GM12878 (cell line): ENCODE measurements around the gene STX19. TPM values are rescaled to one million over a fixed set of nuclear protein-coding genes. Genes with fewer than 3 reads are reported as not detected.

Experiments used
- ATAC-seq: fragments of 200-7000 bp; cut with Tn5 transposase; 3 replicates; pipeline ENCODE4 v1.9.1; 2020; ENCODE audit warnings: mild to moderate bottlenecking, moderate library complexity
- BruUV-seq: library from RNA; stranded (reverse); fragments of 400-500 nt; replicated peaks from 2 replicates; lab custom pipeline; 2021; lab: Mats Ljungman, UMichigan
- CTCF ChIA-PET: fragments of 300-600 bp; sonication (Branson Sonifier 250); formaldehyde crosslinking; extraction: SDS; loops from one replicate; lab custom pipeline; 2021; ENCODE audit warnings: inconsistent platforms; lab: Yijun Ruan, JAX
- POLR2A ChIA-PET: fragments of 350-600 bp; formaldehyde crosslinking; extraction: SDS; loops from one replicate; lab custom pipeline; 2021; ENCODE audit warnings: inconsistent platforms; lab: Charles Lee
- RAD21 ChIA-PET: fragments of 300-600 bp; sonication (Branson Sonifier 250); formaldehyde crosslinking; loops from one replicate; lab custom pipeline; 2023; ENCODE audit warnings: antibody characterized with exemption; ENCODE audit not compliant: unreplicated experiment; lab: Charles Lee
- SMC1A ChIA-PET: fragments of 300-600 bp; sonication (Branson Sonifier 250); formaldehyde crosslinking; loops from one replicate; lab custom pipeline; 2023; ENCODE audit not compliant: unreplicated experiment, uncharacterized antibody; lab: Charles Lee
- DNase-seq: peaks from one replicate; pipeline ENCODE4 v3.0.0-alpha.2; 2011; ENCODE audit warnings: low read depth, low spot score
- FAIRE-seq: peaks from 3 replicates; lab custom pipeline; 2011; peaks lifted over from hg19 to GRCh38; lab: Jason Lieb, UNC
- H2AFZ ChIP-seq: 2 replicates; pipeline ENCODE4 v1.6.0; 2011; ENCODE audit warnings: low read depth, low read length, control low read depth; ENCODE audit not compliant: control insufficient read depth
- H3K27ac ChIP-seq: 2 replicates; pipeline ENCODE4 v1.5.1; 2011; ENCODE audit warnings: control low read depth; ENCODE audit not compliant: control insufficient read depth, insufficient read depth
- H3K27me3 ChIP-seq, 2 experiments: replicated peaks in 1 of 2; 2 replicates each; pipeline versions ENCODE4 v1.6.0 to v1.6.1; 2011; ENCODE audit warnings: low read length in 1 of 2; ENCODE audit not compliant: control insufficient read depth in 2 of 2, insufficient read depth in 2 of 2
- H3K36me3 ChIP-seq, 2 experiments: 2 replicates each; pipeline ENCODE4 v1.5.1; 2011; ENCODE audit warnings: low read length in 1 of 2; ENCODE audit not compliant: control insufficient read depth in 2 of 2, insufficient read depth in 2 of 2
- H3K4me1 ChIP-seq: 2 replicates; pipeline ENCODE4 v1.6.1; 2011; ENCODE audit warnings: mild to moderate bottlenecking, low read length, moderate library complexity, mixed read lengths; ENCODE audit not compliant: control insufficient read depth, insufficient read depth
- H3K4me2 ChIP-seq: 2 replicates; pipeline ENCODE4 v1.6.0; 2011; ENCODE audit warnings: control low read depth; ENCODE audit not compliant: control insufficient read depth, insufficient read depth
- H3K4me3 ChIP-seq: fragments of 200-600 bp; sonication (generic); 2 replicates; pipeline ENCODE4 v1.5.1; 2016
- H3K79me2 ChIP-seq: 2 replicates; pipeline ENCODE4 v1.6.0; 2011; ENCODE audit warnings: low read length; ENCODE audit not compliant: control insufficient read depth, insufficient read depth
- H3K9ac ChIP-seq: 2 replicates; pipeline ENCODE4 v1.8.0; 2011; ENCODE audit warnings: low read length, control low read depth, mixed read lengths; ENCODE audit not compliant: control insufficient read depth, insufficient read depth
- H3K9me3 ChIP-seq: replicated peaks from 3 replicates; pipeline ENCODE4 v1.5.1; 2011; ENCODE audit warnings: mild to moderate bottlenecking, low read length; ENCODE audit not compliant: control insufficient read depth, insufficient read depth
- H4K20me1 ChIP-seq: 2 replicates; pipeline ENCODE4 v1.6.0; 2011; ENCODE audit not compliant: control insufficient read depth, insufficient read depth
- ASH2L ChIP-seq: fragments of 300-600, 200-600 bp; sonication (generic); IDR thresholded peaks from 2 replicates; pipeline ENCODE4 v1.6.1; 2017; ENCODE audit warnings: low read depth, mild to moderate bottlenecking, borderline replicate concordance
- ATF7 ChIP-seq: fragments of 450-650 bp; IDR thresholded peaks from 2 replicates; pipeline ENCODE4 v1.6.1; 2016; ENCODE audit warnings: low read depth, mild to moderate bottlenecking
- CEBPB ChIP-seq, 2 experiments: fragments of 150-350 bp in 1 of 2; IDR thresholded peaks; 2 replicates each; pipeline ENCODE4 v1.6.1; 2012 to 2014; ENCODE audit warnings: low read depth in 2 of 2, low read length in 2 of 2, borderline replicate concordance in 1 of 2, inconsistent platforms in 1 of 2
- IKZF2 ChIP-seq, 2 experiments: fragments of 450-650 bp; IDR thresholded peaks; 2 replicates each; pipeline ENCODE4 v1.6.1; 2017; ENCODE audit warnings: mild to moderate bottlenecking in 2 of 2, moderate library complexity in 2 of 2
- LARP7 ChIP-seq: fragments of 450-650 bp; IDR thresholded peaks from 2 replicates; pipeline ENCODE4 v1.6.1; 2017; ENCODE audit warnings: mild to moderate bottlenecking
- NR2C1 ChIP-seq: fragments of 450-650 bp; IDR thresholded peaks from 2 replicates; pipeline ENCODE4 v1.6.1; 2017; ENCODE audit warnings: antibody characterized with exemption, mild to moderate bottlenecking, moderate library complexity
- SMAD5 ChIP-seq: IDR thresholded peaks from 2 replicates; pipeline ENCODE4 v1.6.1; 2016; ENCODE audit warnings: antibody characterized with exemption, low read depth
- TARDBP ChIP-seq: IDR thresholded peaks from 2 replicates; pipeline ENCODE4 v1.6.1; 2016; ENCODE audit warnings: borderline replicate concordance
- YBX1 ChIP-seq: fragments of 450-650 bp; IDR thresholded peaks from 2 replicates; pipeline ENCODE4 v1.6.1; 2016; ENCODE audit warnings: antibody characterized with exemption
- ZNF217 ChIP-seq: fragments of 450-650 bp; IDR thresholded peaks from 2 replicates; pipeline ENCODE4 v1.6.1; 2017; ENCODE audit warnings: antibody characterized with exemption, mild to moderate bottlenecking
- WGBS: methylation state at CpG from one replicate; pipeline ENCODE4 v1.1.6; 2016; ENCODE audit warnings: low lambda C conversion rate; ENCODE audit not compliant: insufficient replicate concordance, insufficient coverage; ENCODE audit errors: missing lambda C conversion rate; 5-methylcytosine and 5-hydroxymethylcytosine counted together
- in situ Hi-C: fragments of 300-500 bp; cut with MboI; formaldehyde crosslinking; loops from 9 replicates; pipeline ENCODE4 v1.14.3; 2018; ENCODE audit warnings: mixed read lengths
- intact Hi-C: fragments of 100-400 bp; cut with micrococcal nuclease; formaldehyde crosslinking; loops from one replicate; pipeline ENCODE4 v1.14.2; 2022; ENCODE audit not compliant: unreplicated experiment
- polyA plus RNA-seq, 11 experiments: library from polyadenylated mRNA; depleted of rRNA in 4 of 11; unstranded in 6 of 11; stranded (reverse) in 5 of 11; fragments of >200 nt; fragmentation: Nextera tagmentation in 4 of 11; fragmentation: Illumina TruSeq in 1 of 11; extraction: Ambion mirVana in 4 of 11; extraction: Trizol in 1 of 11; gene quantifications; 1 replicate in 1 of 11; 2 replicates in 10 of 11; pipeline versions ENCODE4 v1.2.1 to v1.2.3, GENCODE V29; 2011 to 2016; ENCODE audit warnings: inconsistent platforms in 2 of 11, missing spikeins in 2 of 11, low read depth in 1 of 11
- total RNA-seq, 4 experiments: library from RNA; depleted of rRNA in 3 of 4; stranded (reverse); fragments of >200 nt in 3 of 4; fragmentation: Illumina TruSeq in 1 of 4; extraction: Trizol in 1 of 4; gene quantifications; 2 replicates each; pipeline versions ENCODE4 v1.2.1 to v1.2.3, GENCODE V29; 2013 to 2021
- TF ChIP-seq, protein P1 (sequence below): IDR thresholded peaks from 2 replicates; pipeline ENCODE4 v1.6.1; 2012; ENCODE audit warnings: low read length, inconsistent platforms
- TF ChIP-seq, protein P2 (sequence below): IDR thresholded peaks from 2 replicates; pipeline ENCODE4 v1.6.1; 2011; ENCODE audit warnings: mild to moderate bottlenecking, low read depth, low read length, moderate library complexity; ENCODE audit not compliant: insufficient replicate concordance
- TF ChIP-seq, protein P3 (sequence below): fragments of 450-650 bp; IDR thresholded peaks from 2 replicates; pipeline ENCODE4 v1.6.1; 2017; ENCODE audit warnings: mild to moderate bottlenecking, moderate library complexity
- TF ChIP-seq, protein P4 (sequence below): IDR thresholded peaks from 2 replicates; pipeline ENCODE4 v1.6.1; 2011; ENCODE audit warnings: borderline replicate concordance, low read depth, mild to moderate bottlenecking, moderate library complexity, low read length; ENCODE audit not compliant: insufficient read depth, poor library complexity, severe bottlenecking
- TF ChIP-seq, protein P5 (sequence below): fragments of 450-650 bp; IDR thresholded peaks from 2 replicates; pipeline ENCODE4 v1.6.1; 2016; ENCODE audit warnings: mild to moderate bottlenecking

Gene STX19
- total and polyA plus RNA-seq, 10 of the 15 experiments (the other 5 are each of a cell fraction or from before 2014, with no cell fraction given), result 0.10 to 0.14 (median 0.11) TPM; not detected in 7

DNA sequence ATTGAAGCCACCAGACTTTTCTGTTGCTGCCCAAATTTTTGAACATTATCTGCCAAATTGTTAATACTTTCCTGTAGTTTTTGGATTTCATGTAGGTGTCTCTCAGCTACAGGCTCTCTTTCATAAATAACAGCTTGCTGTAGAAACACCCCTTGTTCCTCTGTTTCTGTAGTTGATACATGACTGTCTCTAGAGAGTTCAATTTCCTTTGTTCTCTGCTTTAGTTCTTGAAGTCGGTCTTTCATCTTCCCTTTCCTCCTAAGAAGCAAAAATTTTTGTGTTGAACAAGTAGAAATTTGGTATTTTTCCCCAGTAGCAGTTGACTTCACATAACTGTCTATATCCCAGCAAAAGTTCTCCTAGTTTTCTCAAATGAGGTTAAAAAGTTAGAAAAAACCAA lies 13.4 kb downstream of the STX19 start:
- H3K9ac ChIP-seq, result no peak overlapping the region
- H4K20me1 ChIP-seq, result no peaks in the 10 kb centered on the region
- H3K79me2 ChIP-seq, result no peaks in the 10 kb centered on the region
- DNase-seq, result no peak
- no peaks in the 10 kb centered on the region for H3K36me3 ChIP-seq
- H3K9me3 ChIP-seq, result no peaks in the 10 kb centered on the region
- ChIA-PET SMC1A (interaction anchor here (1.1 to 1.8 kb wide), 4 partner anchors 10 to 55 kb away, joined by 3 to 10 read pairs (median 4); partner anchors contain the start of gene STX19), RAD21 (no interaction called here), POLR2A (no interaction called here), CTCF (interaction anchor here (1.2 to 1.8 kb wide), 6 partner anchors 9 to 87 kb away, joined by 3 to 7 read pairs (median 6); no protein-coding TSS in a partner anchor)
- no peak overlapping the region for H3K4me3 ChIP-seq
- H2AFZ ChIP-seq, result no peak overlapping the region
- H3K4me1 ChIP-seq, result no peaks in the 10 kb centered on the region
- no peak overlapping the region for H3K4me2 ChIP-seq
- H3K27ac ChIP-seq, result no peak overlapping the region
- no peak for ATAC-seq
- TF ChIP-seq, protein P1, sequence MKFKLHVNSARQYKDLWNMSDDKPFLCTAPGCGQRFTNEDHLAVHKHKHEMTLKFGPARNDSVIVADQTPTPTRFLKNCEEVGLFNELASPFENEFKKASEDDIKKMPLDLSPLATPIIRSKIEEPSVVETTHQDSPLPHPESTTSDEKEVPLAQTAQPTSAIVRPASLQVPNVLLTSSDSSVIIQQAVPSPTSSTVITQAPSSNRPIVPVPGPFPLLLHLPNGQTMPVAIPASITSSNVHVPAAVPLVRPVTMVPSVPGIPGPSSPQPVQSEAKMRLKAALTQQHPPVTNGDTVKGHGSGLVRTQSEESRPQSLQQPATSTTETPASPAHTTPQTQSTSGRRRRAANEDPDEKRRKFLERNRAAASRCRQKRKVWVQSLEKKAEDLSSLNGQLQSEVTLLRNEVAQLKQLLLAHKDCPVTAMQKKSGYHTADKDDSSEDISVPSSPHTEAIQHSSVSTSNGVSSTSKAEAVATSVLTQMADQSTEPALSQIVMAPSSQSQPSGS, result no peak
- TF ChIP-seq YBX1 (no peak), IKZF2 (IDR thresholded peaks at IDR 0.05) (no peak), SMAD5 (no peak), ZNF217 (no peak), LARP7 (no peak), CEBPB (IDR thresholded peaks at IDR 0.05; ENCODE audit: borderline replicate concordance in 1 of 2, low read depth in 2 of 2, low read length in 2 of 2) (no peak), TARDBP (no peak), NR2C1 (no peak), ASH2L (no peak), ATF7 (no peak)
- TF ChIP-seq, protein P2, sequence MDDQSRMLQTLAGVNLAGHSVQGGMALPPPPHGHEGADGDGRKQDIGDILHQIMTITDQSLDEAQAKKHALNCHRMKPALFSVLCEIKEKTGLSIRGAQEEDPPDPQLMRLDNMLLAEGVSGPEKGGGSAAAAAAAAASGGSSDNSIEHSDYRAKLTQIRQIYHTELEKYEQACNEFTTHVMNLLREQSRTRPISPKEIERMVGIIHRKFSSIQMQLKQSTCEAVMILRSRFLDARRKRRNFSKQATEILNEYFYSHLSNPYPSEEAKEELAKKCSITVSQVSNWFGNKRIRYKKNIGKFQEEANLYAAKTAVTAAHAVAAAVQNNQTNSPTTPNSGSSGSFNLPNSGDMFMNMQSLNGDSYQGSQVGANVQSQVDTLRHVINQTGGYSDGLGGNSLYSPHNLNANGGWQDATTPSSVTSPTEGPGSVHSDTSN, result no peak
- TF ChIP-seq, protein P3, sequence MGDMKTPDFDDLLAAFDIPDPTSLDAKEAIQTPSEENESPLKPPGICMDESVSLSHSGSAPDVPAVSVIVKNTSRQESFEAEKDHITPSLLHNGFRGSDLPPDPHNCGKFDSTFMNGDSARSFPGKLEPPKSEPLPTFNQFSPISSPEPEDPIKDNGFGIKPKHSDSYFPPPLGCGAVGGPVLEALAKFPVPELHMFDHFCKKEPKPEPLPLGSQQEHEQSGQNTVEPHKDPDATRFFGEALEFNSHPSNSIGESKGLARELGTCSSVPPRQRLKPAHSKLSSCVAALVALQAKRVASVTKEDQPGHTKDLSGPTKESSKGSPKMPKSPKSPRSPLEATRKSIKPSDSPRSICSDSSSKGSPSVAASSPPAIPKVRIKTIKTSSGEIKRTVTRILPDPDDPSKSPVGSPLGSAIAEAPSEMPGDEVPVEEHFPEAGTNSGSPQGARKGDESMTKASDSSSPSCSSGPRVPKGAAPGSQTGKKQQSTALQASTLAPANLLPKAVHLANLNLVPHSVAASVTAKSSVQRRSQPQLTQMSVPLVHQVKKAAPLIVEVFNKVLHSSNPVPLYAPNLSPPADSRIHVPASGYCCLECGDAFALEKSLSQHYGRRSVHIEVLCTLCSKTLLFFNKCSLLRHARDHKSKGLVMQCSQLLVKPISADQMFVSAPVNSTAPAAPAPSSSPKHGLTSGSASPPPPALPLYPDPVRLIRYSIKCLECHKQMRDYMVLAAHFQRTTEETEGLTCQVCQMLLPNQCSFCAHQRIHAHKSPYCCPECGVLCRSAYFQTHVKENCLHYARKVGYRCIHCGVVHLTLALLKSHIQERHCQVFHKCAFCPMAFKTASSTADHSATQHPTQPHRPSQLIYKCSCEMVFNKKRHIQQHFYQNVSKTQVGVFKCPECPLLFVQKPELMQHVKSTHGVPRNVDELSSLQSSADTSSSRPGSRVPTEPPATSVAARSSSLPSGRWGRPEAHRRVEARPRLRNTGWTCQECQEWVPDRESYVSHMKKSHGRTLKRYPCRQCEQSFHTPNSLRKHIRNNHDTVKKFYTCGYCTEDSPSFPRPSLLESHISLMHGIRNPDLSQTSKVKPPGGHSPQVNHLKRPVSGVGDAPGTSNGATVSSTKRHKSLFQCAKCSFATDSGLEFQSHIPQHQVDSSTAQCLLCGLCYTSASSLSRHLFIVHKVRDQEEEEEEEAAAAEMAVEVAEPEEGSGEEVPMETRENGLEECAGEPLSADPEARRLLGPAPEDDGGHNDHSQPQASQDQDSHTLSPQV, result no peak
- TF ChIP-seq, protein P4, sequence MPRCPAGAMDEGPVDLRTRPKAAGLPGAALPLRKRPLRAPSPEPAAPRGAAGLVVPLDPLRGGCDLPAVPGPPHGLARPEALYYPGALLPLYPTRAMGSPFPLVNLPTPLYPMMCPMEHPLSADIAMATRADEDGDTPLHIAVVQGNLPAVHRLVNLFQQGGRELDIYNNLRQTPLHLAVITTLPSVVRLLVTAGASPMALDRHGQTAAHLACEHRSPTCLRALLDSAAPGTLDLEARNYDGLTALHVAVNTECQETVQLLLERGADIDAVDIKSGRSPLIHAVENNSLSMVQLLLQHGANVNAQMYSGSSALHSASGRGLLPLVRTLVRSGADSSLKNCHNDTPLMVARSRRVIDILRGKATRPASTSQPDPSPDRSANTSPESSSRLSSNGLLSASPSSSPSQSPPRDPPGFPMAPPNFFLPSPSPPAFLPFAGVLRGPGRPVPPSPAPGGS, result no peak
- TF ChIP-seq, protein P5, sequence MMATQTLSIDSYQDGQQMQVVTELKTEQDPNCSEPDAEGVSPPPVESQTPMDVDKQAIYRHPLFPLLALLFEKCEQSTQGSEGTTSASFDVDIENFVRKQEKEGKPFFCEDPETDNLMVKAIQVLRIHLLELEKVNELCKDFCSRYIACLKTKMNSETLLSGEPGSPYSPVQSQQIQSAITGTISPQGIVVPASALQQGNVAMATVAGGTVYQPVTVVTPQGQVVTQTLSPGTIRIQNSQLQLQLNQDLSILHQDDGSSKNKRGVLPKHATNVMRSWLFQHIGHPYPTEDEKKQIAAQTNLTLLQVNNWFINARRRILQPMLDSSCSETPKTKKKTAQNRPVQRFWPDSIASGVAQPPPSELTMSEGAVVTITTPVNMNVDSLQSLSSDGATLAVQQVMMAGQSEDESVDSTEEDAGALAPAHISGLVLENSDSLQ, result no peak
- 4% methylated on average over 1 of the region's 1 CpG for WGBS
- no peaks in the 10 kb centered on the region for H3K27me3 ChIP-seq
- in situ Hi-C loops (no loop called here), intact Hi-C loops (no loop called here)
- BruUV-seq, result no TSS peak
- FAIRE-seq, result no peak
